IMR-90 (cell line): ENCODE measurements around the gene PLA2G4C. TPM values are rescaled to one million over a fixed set of nuclear protein-coding genes. Genes with fewer than 3 reads are reported as not detected.

Experiments
- ATAC-seq: fragments of 200-7000 bp; cut with Tn5 transposase; 2 replicates; pipeline ENCODE4 v1.9.1; 2020; ENCODE audit warnings: low read depth, mild to moderate bottlenecking, moderate library complexity
- BruUV-seq: library from RNA; stranded (reverse); fragments of 400-500 nt; replicated peaks from 2 replicates; lab custom pipeline; 2021; lab: Mats Ljungman, UMichigan
- CTCF ChIA-PET: fragments of 300-600 bp; formaldehyde crosslinking; extraction: SDS; loops from one replicate; lab custom pipeline; 2021; ENCODE audit warnings: antibody characterized with exemption; lab: Yijun Ruan, JAX
- POLR2A ChIA-PET: fragments of 300-600 bp; sonication (Branson Sonifier 250); formaldehyde crosslinking; loops from one replicate; lab custom pipeline; 2022; ENCODE audit warnings: antibody characterized with exemption; ENCODE audit not compliant: unreplicated experiment; lab: Charles Lee
- DNase-seq: peaks from one replicate; pipeline ENCODE4 v3.0.0; 2013
- H2AFZ ChIP-seq: replicated peaks from 2 replicates; pipeline ENCODE3; 2013; ENCODE audit warnings: low read length, mild to moderate bottlenecking; ENCODE audit not compliant: poor library complexity
- H2AK5ac ChIP-seq: 2 replicates; pipeline ENCODE4 v1.6.1; 2013; ENCODE audit warnings: low read depth, low read length, inconsistent platforms
- H2AK9ac ChIP-seq: replicated peaks from 2 replicates; pipeline ENCODE3; 2013; ENCODE audit warnings: mild to moderate bottlenecking, low read depth, low read length, moderate library complexity; ENCODE audit not compliant: poor library complexity
- H2BK120ac ChIP-seq: 2 replicates; pipeline ENCODE4 v1.6.1; 2013; ENCODE audit warnings: low read depth, low read length, inconsistent platforms
- H2BK15ac ChIP-seq: 3 replicates; pipeline ENCODE4 v1.6.1; 2013; ENCODE audit warnings: low read depth, low read length, inconsistent platforms
- H2BK20ac ChIP-seq: 2 replicates; pipeline ENCODE4 v1.6.1; 2013; ENCODE audit warnings: low read depth, mild to moderate bottlenecking, inconsistent platforms, low read length, moderate library complexity
- H2BK5ac ChIP-seq: 2 replicates; pipeline ENCODE4 v1.6.1; 2013; ENCODE audit warnings: mild to moderate bottlenecking, low read depth, low read length, inconsistent platforms; ENCODE audit not compliant: poor library complexity, severe bottlenecking
- H3K14ac ChIP-seq: replicated peaks from 2 replicates; pipeline ENCODE4 v1.6.1; 2013; ENCODE audit warnings: low read depth, low read length, inconsistent platforms
- H3K18ac ChIP-seq: 2 replicates; pipeline ENCODE4 v1.6.1; 2013; ENCODE audit warnings: low read depth, low read length, control low read depth
- H3K23ac ChIP-seq: 2 replicates; pipeline ENCODE4 v1.6.1; 2013; ENCODE audit warnings: low read depth, low read length, inconsistent platforms
- H3K27ac ChIP-seq: 2 replicates; pipeline ENCODE4 v1.5.1; 2013; ENCODE audit warnings: mild to moderate bottlenecking, control low read depth, low read length; ENCODE audit not compliant: insufficient read depth
- H3K27me3 ChIP-seq: 2 replicates; pipeline ENCODE4 v1.6.1; 2013; ENCODE audit warnings: low read length; ENCODE audit not compliant: control insufficient read depth, insufficient read depth
- H3K36me3 ChIP-seq: 2 replicates; pipeline ENCODE4 v1.6.1; 2013; ENCODE audit warnings: low read length, mixed read lengths; ENCODE audit not compliant: control insufficient read depth, insufficient read depth
- H3K4ac ChIP-seq: 2 replicates; pipeline ENCODE4 v1.6.1; 2013; ENCODE audit warnings: low read depth, low read length, inconsistent platforms
- H3K4me1 ChIP-seq: 2 replicates; pipeline ENCODE4 v1.6.1; 2013; ENCODE audit warnings: low read length, mixed read lengths; ENCODE audit not compliant: control insufficient read depth, insufficient read depth
- H3K4me2 ChIP-seq: 2 replicates; pipeline ENCODE4 v1.6.1; 2013; ENCODE audit warnings: low read depth, mild to moderate bottlenecking, control low read depth, low read length, moderate library complexity
- H3K4me3 ChIP-seq: 2 replicates; pipeline ENCODE4 v1.5.1; 2013; ENCODE audit warnings: low read depth, mild to moderate bottlenecking, control low read depth, low read length, moderate library complexity; ENCODE audit not compliant: insufficient read depth
- H3K56ac ChIP-seq: 2 replicates; pipeline ENCODE4 v1.6.1; 2013; ENCODE audit warnings: low read length, inconsistent platforms; ENCODE audit not compliant: insufficient read depth; ENCODE audit errors: extremely low read depth
- H3K79me1 ChIP-seq, 2 experiments: 2 replicates each; pipeline ENCODE4 v1.6.1; 2013; ENCODE audit warnings: low read length in 2 of 2, inconsistent platforms in 1 of 2, low read depth in 1 of 2
- H3K9ac ChIP-seq: 2 replicates; pipeline ENCODE4 v1.6.1; 2013; ENCODE audit warnings: low read depth, low read length, control low read depth
- H3K9me1 ChIP-seq: 2 replicates; pipeline ENCODE4 v1.6.1; 2013; ENCODE audit warnings: low read length, inconsistent platforms; ENCODE audit not compliant: insufficient read depth
- H3K9me3 ChIP-seq: 2 replicates; pipeline ENCODE4 v1.6.1; 2013; ENCODE audit warnings: low read length; ENCODE audit not compliant: control insufficient read depth, insufficient read depth
- H4K20me1 ChIP-seq: 2 replicates; pipeline ENCODE4 v1.6.1; 2013; ENCODE audit warnings: low read length, inconsistent platforms; ENCODE audit not compliant: insufficient read depth
- H4K5ac ChIP-seq: 2 replicates; pipeline ENCODE4 v1.6.1; 2013; ENCODE audit warnings: mild to moderate bottlenecking, low read depth, low read length, control low read depth
- H4K8ac ChIP-seq, 2 experiments: 2 replicates each; pipeline ENCODE4 v1.6.1; 2013; ENCODE audit warnings: low read depth in 2 of 2, low read length in 2 of 2, control low read depth in 1 of 2, inconsistent platforms in 1 of 2
- H4K91ac ChIP-seq: 2 replicates; pipeline ENCODE4 v1.6.1; 2013; ENCODE audit warnings: low read depth, low read length, inconsistent platforms; ENCODE audit not compliant: insufficient read depth
- BHLHE40 ChIP-seq: fragments of 150-350 bp; IDR thresholded peaks from 2 replicates; pipeline ENCODE4 v1.6.1; 2016; ENCODE audit warnings: mild to moderate bottlenecking, low read depth, low read length
- RAD21 ChIP-seq: IDR thresholded peaks from 2 replicates; pipeline ENCODE4 v1.6.1; 2012; ENCODE audit warnings: low read length, improper control_type of control experiment
- WGBS, 2 experiments: methylation state at CpG; one replicate each; pipeline versions ENCODE4 v1.1.5 to v1.1.7; 2013; ENCODE audit warnings: missing lambda C conversion rate in 2 of 2; ENCODE audit not compliant: insufficient read length in 1 of 2; ENCODE audit errors: extremely low coverage in 2 of 2; 5-methylcytosine and 5-hydroxymethylcytosine counted together
- dilution Hi-C: fragments of 300-500 bp; cut with HindIII; formaldehyde crosslinking; loops from one replicate; pipeline ENCODE4 v1.14.3; 2018; ENCODE audit warnings: low sequenced_read_pairs; ENCODE audit not compliant: unreplicated experiment
- in situ Hi-C: fragments of 300-500 bp; cut with MboI; formaldehyde crosslinking; loops from 3 replicates; pipeline ENCODE4 v1.14.3; 2019; ENCODE audit warnings: low sequenced_read_pairs, inconsistent platforms, mixed read lengths
- intact Hi-C: fragments of 100-400 bp; cut with micrococcal nuclease; formaldehyde crosslinking; loops from 2 replicates; pipeline ENCODE4 v1.10.0; 2022
- polyA plus RNA-seq, 3 experiments: library from polyadenylated mRNA; depleted of rRNA; stranded (reverse); fragments of >200 nt; gene quantifications; 2 replicates each; pipeline ENCODE4 v1.2.3, GENCODE V29; 2012; ENCODE audit warnings: low replicate concordance in 1 of 3
- total RNA-seq: library from RNA; depleted of rRNA; stranded (reverse); fragments of >200 nt; gene quantifications from 2 replicates; pipeline ENCODE4 v1.2.3, GENCODE V29; 2012

The PLA2G4C gene
- total and polyA plus RNA-seq, 2 of the 4 experiments (the other 2 are of a cell fraction), result 4.3 to 5.7 TPM

- no peak overlapping the region for H4K5ac ChIP-seq
- no peaks in the 10 kb centered on the region for H3K4me1 ChIP-seq
- H3K56ac ChIP-seq, result no peak overlapping the region
- no peak overlapping the region for H3K4me2 ChIP-seq
- no peak overlapping the region for H2BK20ac ChIP-seq
- H4K91ac ChIP-seq, result no peak overlapping the region
- no peaks in the 10 kb centered on the region for H4K20me1 ChIP-seq
- CTCF ChIA-PET, result no interaction called here
- no peak overlapping the region for H3K9ac ChIP-seq
- TF ChIP-seq RAD21, result no peak
- TF ChIP-seq BHLHE40, result no peak
- no peak overlapping the region for H3K23ac ChIP-seq
- ATAC-seq, result no peak
- no peak overlapping the region for H2BK15ac ChIP-seq
- POLR2A ChIA-PET, result no interaction called here
- no peak overlapping the region for H4K8ac ChIP-seq
- no peak overlapping the region for H2AK5ac ChIP-seq
- no CpG with 5 or more reads among the region's 6 CpGs for WGBS, 2 experiments
- no peak overlapping the region for H2AFZ ChIP-seq
- H3K14ac ChIP-seq, result no peak overlapping the region
- in situ Hi-C loops (no loop called here), dilution Hi-C loops (no loop called here), intact Hi-C loops (no loop called here)
- no TSS peak for BruUV-seq
- no peak overlapping the region for H3K4me3 ChIP-seq
- no peak overlapping the region for H3K4ac ChIP-seq
- H3K27me3 ChIP-seq, result no peaks in the 10 kb centered on the region
- no peak for DNase-seq
- no peaks in the 10 kb centered on the region for H3K79me1 ChIP-seq
- no peak overlapping the region for H2AK9ac ChIP-seq
- H3K27ac ChIP-seq, result no peak overlapping the region
- H3K36me3 ChIP-seq, result no peaks in the 10 kb centered on the region
- no peak overlapping the region for H2BK120ac ChIP-seq
- no peaks in the 10 kb centered on the region for H3K9me3 ChIP-seq
- H2BK5ac ChIP-seq, result no peak overlapping the region
- no peaks in the 10 kb centered on the region for H3K9me1 ChIP-seq
- no peak overlapping the region for H3K18ac ChIP-seq
These were observed 109.8 kb downstream of the PLA2G4C start for GRCh38 chr19:48000846-48001245.
